Measurements from ENCODE around the gene ZKSCAN3. TPM values are rescaled to one million over a fixed set of nuclear protein-coding genes. Genes with fewer than 3 reads are reported as not detected.
A peak's percentile ranks its signal among the peaks of the same experiment; 100 is the strongest.

Gene ZKSCAN3
- total RNA-seq, 1 donor from 2014 or later, result 4.9 TPM

- Mint-ChIP-seq H3K27me3 (ENCODE audit: low read depth) (no peaks in the 10 kb centered on the region), H3K9me3 (ENCODE audit: low read depth) (no peaks in the 10 kb centered on the region), H3K4me1 (ENCODE audit: low read depth) (peaks cover 30% of the 10 kb centered on the region), H3K36me3 (ENCODE audit: low read depth) (peaks cover 44% of the 10 kb centered on the region), H3K27ac (ENCODE audit: unreplicated experiment) (no peak overlapping the region), H3K4me3 (ENCODE audit: unreplicated experiment) (no peak overlapping the region)
- TF ChIP-seq CTCF (IDR thresholded peaks at IDR 0.05), result peak; percentile 67
- no peak for DNase-seq (ENCODE audit: low spot score)
These were observed 44.3 kb downstream of the ZKSCAN3 start for GRCh38 chr6:28393912-28394662.

- Mint-ChIP-seq H3K27me3 (ENCODE audit: low read depth) (no peaks in the 10 kb centered on the region), H3K9me3 (ENCODE audit: low read depth) (no peaks in the 10 kb centered on the region), H3K4me1 (ENCODE audit: low read depth) (peaks cover 36% of the 10 kb centered on the region), H3K4me3 (ENCODE audit: unreplicated experiment) (no peak overlapping the region), H3K36me3 (ENCODE audit: low read depth) (peaks cover 32% of the 10 kb centered on the region), H3K27ac (ENCODE audit: unreplicated experiment) (no peak overlapping the region)
- no peak for TF ChIP-seq CTCF (IDR thresholded peaks at IDR 0.05)
- DNase-seq (ENCODE audit: low spot score), result no peak
These were observed 46.2 kb downstream of the ZKSCAN3 start for GRCh38 chr6:28395918-28396317.

GRCh38 chr6:28399350-28400121 is 49.8 kb downstream of the ZKSCAN3 start, which contains the start of gene ZSCAN12:
Gene ZSCAN12, minus strand, starts transcription at chr6:28399747. Its CDS starts 1,342 bp downstream, at chr6:28398405.
- peaks cover 11% of the 10 kb centered on the region for H3K36me3 Mint-ChIP-seq (ENCODE audit: low read depth)
- peak within 1 kb of the TSS; percentile 94 for H3K4me3 Mint-ChIP-seq (ENCODE audit: unreplicated experiment)
- peaks cover 16% of the 10 kb centered on the region for H3K27me3 Mint-ChIP-seq (ENCODE audit: low read depth)
- peak; percentile 83 for TF ChIP-seq CTCF (IDR thresholded peaks at IDR 0.05)
- H3K9me3 Mint-ChIP-seq (ENCODE audit: low read depth), result no peaks in the 10 kb centered on the region
- H3K4me1 Mint-ChIP-seq (ENCODE audit: low read depth), result peaks cover 34% of the 10 kb centered on the region
- no peak for DNase-seq (ENCODE audit: low spot score)
- H3K27ac Mint-ChIP-seq (ENCODE audit: unreplicated experiment), result peak within 1 kb of the TSS; percentile 81

GRCh38 chr6:28400122-28400451 is 50.3 kb downstream of the ZKSCAN3 start:
- Mint-ChIP-seq H3K27me3 (ENCODE audit: low read depth) (peaks cover 16% of the 10 kb centered on the region), H3K4me3 (ENCODE audit: unreplicated experiment) (peak overlapping the region; percentile 94), H3K4me1 (ENCODE audit: low read depth) (peaks cover 33% of the 10 kb centered on the region), H3K27ac (ENCODE audit: unreplicated experiment) (peak overlapping the region; percentile 81), H3K9me3 (ENCODE audit: low read depth) (no peaks in the 10 kb centered on the region), H3K36me3 (ENCODE audit: low read depth) (peaks cover 11% of the 10 kb centered on the region)
- no peak for TF ChIP-seq CTCF (IDR thresholded peaks at IDR 0.05)
- DNase-seq (ENCODE audit: low spot score), result no peak

GRCh38 chr6:28401172-28401571 is 51.4 kb downstream of the ZKSCAN3 start:
- Mint-ChIP-seq H3K9me3 (ENCODE audit: low read depth) (no peaks in the 10 kb centered on the region), H3K36me3 (ENCODE audit: low read depth) (peaks cover 11% of the 10 kb centered on the region), H3K4me1 (ENCODE audit: low read depth) (peaks cover 25% of the 10 kb centered on the region), H3K27ac (ENCODE audit: unreplicated experiment) (no peak overlapping the region), H3K4me3 (ENCODE audit: unreplicated experiment) (no peak overlapping the region), H3K27me3 (ENCODE audit: low read depth) (peaks cover 20% of the 10 kb centered on the region)
- DNase-seq (ENCODE audit: low spot score), result no peak
- no peak for TF ChIP-seq CTCF (IDR thresholded peaks at IDR 0.05)
